Caco-2 (cell line): Measurements from ENCODE around the gene MEGF6. TPM values are rescaled to one million over a fixed set of nuclear protein-coding genes. Genes with fewer than 3 reads are reported as not detected.

ENCODE experiments used
- BruUV-seq: library from RNA; stranded (reverse); fragments of 400-500 nt; replicated peaks from 2 replicates; lab custom pipeline; 2021; lab: Mats Ljungman, UMichigan
- CTCF ChIA-PET: fragments of 300-600 bp; sonication (Branson Sonifier 250); formaldehyde crosslinking; loops from one replicate; lab custom pipeline; 2022; ENCODE audit warnings: antibody characterized with exemption; lab: Charles Lee
- POLR2A ChIA-PET: fragments of 300-600 bp; sonication (Branson Sonifier 250); formaldehyde crosslinking; loops from one replicate; lab custom pipeline; 2022; ENCODE audit warnings: antibody characterized with exemption; lab: Charles Lee
- DNase-seq, 2 experiments: peaks; one replicate each; pipeline versions ENCODE4 v3.0.0 to v3.0.0-alpha.2; 2020 to 2022
- H3K27me3 ChIP-seq: replicated peaks from 2 replicates; pipeline ENCODE4 v1.6.0; 2011; ENCODE audit warnings: low read length; ENCODE audit not compliant: control insufficient read depth, insufficient read depth
- H3K36me3 ChIP-seq: 2 replicates; pipeline ENCODE4 v1.5.1; 2011; ENCODE audit warnings: low read length; ENCODE audit not compliant: control insufficient read depth, insufficient read depth
- H3K4me1 ChIP-seq: fragments of 250-450 bp; sonication (Bioruptor Pico); 2 replicates; pipeline ENCODE4 v1.5.1; 2020; ENCODE audit warnings: mild to moderate bottlenecking
- H3K4me3 ChIP-seq: 2 replicates; pipeline ENCODE4 v1.5.1; 2011; ENCODE audit warnings: low read depth, mild to moderate bottlenecking, control low read depth, low read length
- H3K9me3 ChIP-seq: fragments of 250-450 bp; sonication (Bioruptor Pico); 2 replicates; pipeline ENCODE4 v1.5.1; 2020; ENCODE audit warnings: mild to moderate bottlenecking, moderate library complexity
- H3K27ac Mint-ChIP-seq: one replicate; pipeline ENCODE4 v1.8.0; 2022; ENCODE audit warnings: mixed read lengths; ENCODE audit not compliant: unreplicated experiment
- H3K27me3 Mint-ChIP-seq: one replicate; pipeline ENCODE4 v1.8.0; 2022; ENCODE audit warnings: mixed read lengths; ENCODE audit not compliant: insufficient read depth, unreplicated experiment
- H3K36me3 Mint-ChIP-seq: one replicate; pipeline ENCODE4 v1.8.0; 2022; ENCODE audit warnings: mild to moderate bottlenecking, mixed read lengths; ENCODE audit not compliant: insufficient read depth, unreplicated experiment
- H3K4me1 Mint-ChIP-seq: one replicate; pipeline ENCODE4 v1.8.0; 2022; ENCODE audit warnings: low read depth, mixed read lengths; ENCODE audit not compliant: unreplicated experiment
- H3K4me3 Mint-ChIP-seq: one replicate; pipeline ENCODE4 v1.8.0; 2022; ENCODE audit warnings: mild to moderate bottlenecking, moderate library complexity, mixed read lengths; ENCODE audit not compliant: unreplicated experiment
- H3K9me3 Mint-ChIP-seq: one replicate; pipeline ENCODE4 v1.8.0; 2022; ENCODE audit warnings: mixed read lengths; ENCODE audit not compliant: unreplicated experiment
- CTCF ChIP-seq, 2 experiments: fragments of 200-600 bp in 1 of 2; IDR thresholded peaks; 1 replicate in 1 of 2; 2 replicates in 1 of 2; pipeline versions ENCODE4 v1.5.1 to v1.8.0; 2011 to 2022; ENCODE audit warnings: antibody characterized with exemption in 1 of 2, control low read depth in 1 of 2, inconsistent platforms in 1 of 2, low read depth in 1 of 2, low read length in 1 of 2, mild to moderate bottlenecking in 1 of 2, moderate library complexity in 1 of 2; ENCODE audit not compliant: insufficient read depth in 1 of 2, severe bottlenecking in 1 of 2, unreplicated experiment in 1 of 2
- intact Hi-C: fragments of 100-400 bp; cut with micrococcal nuclease; formaldehyde crosslinking; loops from one replicate; pipeline ENCODE4 v1.10.0; 2022; ENCODE audit not compliant: unreplicated experiment
- total RNA-seq: library from RNA; stranded (reverse); gene quantifications from 2 replicates; pipeline ENCODE4 v1.2.3, GENCODE V29; 2022

The MEGF6 gene
- total RNA-seq, 1 experiment from 2014 or later = 13.3 TPM

- no peaks in the 10 kb centered on the region for H3K9me3 ChIP-seq
- TF ChIP-seq CTCF (IDR thresholded peaks at IDR 0.05; ENCODE audit: insufficient read depth in 1 of 2, low read depth in 1 of 2, low read length in 1 of 2, severe bottlenecking in 1 of 2, unreplicated experiment in 1 of 2) = no peak
- H3K36me3 ChIP-seq = no peaks in the 10 kb centered on the region
- intact Hi-C loops = no loop called here
- ChIA-PET POLR2A (no interaction called here), CTCF (no interaction called here)
- H3K4me3 Mint-ChIP-seq = no peak overlapping the region
- H3K4me1 ChIP-seq = no peaks in the 10 kb centered on the region
- H3K27me3 Mint-ChIP-seq = no peaks in the 10 kb centered on the region
- H3K9me3 Mint-ChIP-seq = no peaks in the 10 kb centered on the region
- DNase-seq = no peak
- no peak overlapping the region for H3K4me3 ChIP-seq
- no peaks in the 10 kb centered on the region for H3K27me3 ChIP-seq
- BruUV-seq = no TSS peak
- H3K36me3 Mint-ChIP-seq = no peaks in the 10 kb centered on the region
- no peak overlapping the region for H3K27ac Mint-ChIP-seq
- H3K4me1 Mint-ChIP-seq = no peaks in the 10 kb centered on the region
Observed at GRCh38 chr1:3578433-3578805, 32.9 kb downstream of the MEGF6 start.

- Histone ChIP-seq H3K9me3 (no peaks in the 10 kb centered on the region), H3K4me1 (no peaks in the 10 kb centered on the region), H3K36me3 (no peaks in the 10 kb centered on the region), H3K4me3 (no peak overlapping the region), H3K27me3 (no peaks in the 10 kb centered on the region)
- Mint-ChIP-seq H3K36me3 (no peaks in the 10 kb centered on the region), H3K27me3 (no peaks in the 10 kb centered on the region), H3K27ac (no peak overlapping the region), H3K4me3 (no peak overlapping the region), H3K9me3 (no peaks in the 10 kb centered on the region), H3K4me1 (no peaks in the 10 kb centered on the region)
- no peak for TF ChIP-seq CTCF (IDR thresholded peaks at IDR 0.05; ENCODE audit: insufficient read depth in 1 of 2, low read depth in 1 of 2, low read length in 1 of 2, severe bottlenecking in 1 of 2, unreplicated experiment in 1 of 2)
- no peak for DNase-seq
- POLR2A ChIA-PET = no interaction called here
- intact Hi-C loops = no loop called here
- no TSS peak for BruUV-seq
- CTCF ChIA-PET = interaction anchor here (1.5 kb wide), 1 partner anchor 41 kb away, joined by 3 read pairs; no protein-coding TSS in a partner anchor
Observed at GRCh38 chr1:3577711-3578432, 33.4 kb downstream of the MEGF6 start.

- ChIA-PET POLR2A (no interaction called here), CTCF (interaction anchor here (1.5 kb wide), 1 partner anchor 42 kb away, joined by 3 read pairs; no protein-coding TSS in a partner anchor)
- Histone ChIP-seq H3K27me3 (no peaks in the 10 kb centered on the region), H3K4me1 (no peaks in the 10 kb centered on the region), H3K9me3 (no peaks in the 10 kb centered on the region), H3K4me3 (no peak overlapping the region), H3K36me3 (no peaks in the 10 kb centered on the region)
- no peak for DNase-seq
- no TSS peak for BruUV-seq
- Mint-ChIP-seq H3K36me3 (no peaks in the 10 kb centered on the region), H3K27ac (no peak overlapping the region), H3K9me3 (no peaks in the 10 kb centered on the region), H3K27me3 (no peaks in the 10 kb centered on the region), H3K4me1 (no peaks in the 10 kb centered on the region), H3K4me3 (no peak overlapping the region)
- intact Hi-C loops = no loop called here
- TF ChIP-seq CTCF (IDR thresholded peaks at IDR 0.05; ENCODE audit: insufficient read depth in 1 of 2, low read depth in 1 of 2, low read length in 1 of 2, severe bottlenecking in 1 of 2, unreplicated experiment in 1 of 2) = no peak
Observed at GRCh38 chr1:3577300-3577699, 34.0 kb downstream of the MEGF6 start.
